OCI-LY1 (cell line): ENCODE data around the gene LIN9.

Experiments used
- H2AFZ ChIP-seq: fragments of 200-600 bp; sonication (generic), shearing (Covaris generic); 2 replicates; pipeline ENCODE4 v1.6.0; 2014; ENCODE audit warnings: antibody characterized with exemption, mild to moderate bottlenecking, low read length
- H3F3A ChIP-seq: fragments of 200-600 bp; sonication (generic), shearing (Covaris generic); 2 replicates; pipeline ENCODE4 v1.6.0; 2014; ENCODE audit warnings: mild to moderate bottlenecking, antibody characterized with exemption, low read length, moderate library complexity; ENCODE audit not compliant: insufficient read depth
- H3K27ac ChIP-seq: fragments of 200-600 bp; sonication (generic); 2 replicates; pipeline ENCODE4 v1.5.1; 2014; ENCODE audit warnings: low read length, mixed run types, mild to moderate bottlenecking, low read depth; ENCODE audit not compliant: poor library complexity, severe bottlenecking
- H3K27me3 ChIP-seq: fragments of 200-600 bp; sonication (generic); 2 replicates; pipeline ENCODE4 v1.6.0; 2014; ENCODE audit warnings: antibody characterized with exemption, mild to moderate bottlenecking, low read length, moderate library complexity; ENCODE audit not compliant: insufficient read depth
- H3K36me3 ChIP-seq: fragments of 200-600 bp; sonication (generic); 2 replicates; pipeline ENCODE4 v1.6.1; 2014; ENCODE audit warnings: mild to moderate bottlenecking, antibody characterized with exemption, low read length, moderate library complexity, mixed read lengths; ENCODE audit not compliant: insufficient read depth
- H3K4me1 ChIP-seq: fragments of 200-600 bp; sonication (generic); 2 replicates; pipeline ENCODE4 v1.5.1; 2014; ENCODE audit warnings: mild to moderate bottlenecking, low read length, moderate library complexity; ENCODE audit not compliant: insufficient read depth, severe bottlenecking
- H3K4me2 ChIP-seq: fragments of 200-600 bp; sonication (generic), shearing (Covaris generic); 2 replicates; pipeline ENCODE4 v1.6.1; 2014; ENCODE audit warnings: low read length
- H3K4me3 ChIP-seq: fragments of 200-600 bp; sonication (generic); 2 replicates; pipeline ENCODE4 v1.5.1; 2014; ENCODE audit warnings: low read length, low read depth, mild to moderate bottlenecking, mixed read lengths; ENCODE audit not compliant: poor library complexity, severe bottlenecking
- H3K79me2 ChIP-seq: fragments of 200-600 bp; shearing (Covaris generic); 2 replicates; pipeline ENCODE4 v1.6.1; 2016; ENCODE audit warnings: mixed run types, low read length, mixed read lengths; ENCODE audit not compliant: insufficient read depth
- H3K9ac ChIP-seq: fragments of 200-600 bp; sonication (generic), shearing (Covaris generic); 2 replicates; pipeline ENCODE4 v1.6.1; 2014; ENCODE audit warnings: mild to moderate bottlenecking, low read length, mixed read lengths
- H3K9me2 ChIP-seq: fragments of 200-600 bp; sonication (generic), shearing (Covaris generic); 2 replicates; pipeline ENCODE4 v1.6.1; 2014; ENCODE audit warnings: low read depth, mild to moderate bottlenecking, low read length, mixed read lengths
- H3K9me3 ChIP-seq: fragments of 200-600 bp; shearing (Covaris generic); 2 replicates; pipeline ENCODE4 v1.6.1; 2014; ENCODE audit warnings: low read length, mixed read lengths
- H4K20me1 ChIP-seq: fragments of 200-600 bp; sonication (generic), shearing (Covaris generic); 2 replicates; pipeline ENCODE4 v1.6.0; 2016; ENCODE audit warnings: mild to moderate bottlenecking, low read length; ENCODE audit not compliant: insufficient read depth
- EZH2 ChIP-seq: fragments of 200-600 bp; sonication (generic), shearing (Covaris generic); IDR thresholded peaks from 2 replicates; pipeline ENCODE4 v1.8.0; 2017; ENCODE audit warnings: borderline replicate concordance, mixed run types, mild to moderate bottlenecking, antibody characterized with exemption, low read length, moderate library complexity, mixed read lengths
- TF ChIP-seq, protein P1 (sequence below): fragments of 200-600 bp; sonication (generic), shearing (Covaris generic); IDR thresholded peaks from 2 replicates; pipeline ENCODE4 v1.5.1; 2017; ENCODE audit warnings: mild to moderate bottlenecking, antibody characterized with exemption, low read length, moderate library complexity, mixed read lengths

Gene LIN9

DNA sequence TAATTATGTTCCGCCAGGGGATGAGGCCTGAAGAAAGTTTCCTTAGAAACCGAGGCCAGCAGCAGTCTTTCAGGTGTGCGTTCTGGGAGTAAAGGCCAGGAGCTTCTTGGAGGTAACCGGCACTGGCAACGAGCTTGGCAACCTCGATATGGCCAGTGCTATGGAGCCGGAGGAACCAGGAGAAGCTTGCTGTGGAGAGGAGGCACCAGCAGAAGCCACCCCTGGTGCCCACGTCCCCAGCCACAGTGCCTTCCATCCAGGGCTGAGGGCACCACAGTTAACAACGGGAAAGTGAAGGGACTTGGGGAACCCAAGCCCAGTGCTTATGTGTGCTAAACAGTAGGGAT is 41.5 kb upstream of the LIN9 start:
- Histone ChIP-seq H3K4me3 (peak overlapping the region; percentile 11), H3F3A (peaks cover 12% of the 10 kb centered on the region; the same call in 1 of the 2 replicates), H4K20me1 (no peaks in the 10 kb centered on the region), H3K4me2 (peak overlapping the region; percentile 38), H3K9ac (peak overlapping the region; percentile 56), H3K4me1 (peaks cover 61% of the 10 kb centered on the region), H3K27me3 (no peaks in the 10 kb centered on the region), H3K27ac (peak overlapping the region; percentile 91), H2AFZ (no peak overlapping the region), H3K79me2 (no peaks in the 10 kb centered on the region), H3K36me3 (no peaks in the 10 kb centered on the region), H3K9me3 (no peaks in the 10 kb centered on the region), H3K9me2 (no peaks in the 10 kb centered on the region)
- TF ChIP-seq, protein P1, sequence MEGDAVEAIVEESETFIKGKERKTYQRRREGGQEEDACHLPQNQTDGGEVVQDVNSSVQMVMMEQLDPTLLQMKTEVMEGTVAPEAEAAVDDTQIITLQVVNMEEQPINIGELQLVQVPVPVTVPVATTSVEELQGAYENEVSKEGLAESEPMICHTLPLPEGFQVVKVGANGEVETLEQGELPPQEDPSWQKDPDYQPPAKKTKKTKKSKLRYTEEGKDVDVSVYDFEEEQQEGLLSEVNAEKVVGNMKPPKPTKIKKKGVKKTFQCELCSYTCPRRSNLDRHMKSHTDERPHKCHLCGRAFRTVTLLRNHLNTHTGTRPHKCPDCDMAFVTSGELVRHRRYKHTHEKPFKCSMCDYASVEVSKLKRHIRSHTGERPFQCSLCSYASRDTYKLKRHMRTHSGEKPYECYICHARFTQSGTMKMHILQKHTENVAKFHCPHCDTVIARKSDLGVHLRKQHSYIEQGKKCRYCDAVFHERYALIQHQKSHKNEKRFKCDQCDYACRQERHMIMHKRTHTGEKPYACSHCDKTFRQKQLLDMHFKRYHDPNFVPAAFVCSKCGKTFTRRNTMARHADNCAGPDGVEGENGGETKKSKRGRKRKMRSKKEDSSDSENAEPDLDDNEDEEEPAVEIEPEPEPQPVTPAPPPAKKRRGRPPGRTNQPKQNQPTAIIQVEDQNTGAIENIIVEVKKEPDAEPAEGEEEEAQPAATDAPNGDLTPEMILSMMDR = no peak
- no peak for TF ChIP-seq EZH2

DNA sequence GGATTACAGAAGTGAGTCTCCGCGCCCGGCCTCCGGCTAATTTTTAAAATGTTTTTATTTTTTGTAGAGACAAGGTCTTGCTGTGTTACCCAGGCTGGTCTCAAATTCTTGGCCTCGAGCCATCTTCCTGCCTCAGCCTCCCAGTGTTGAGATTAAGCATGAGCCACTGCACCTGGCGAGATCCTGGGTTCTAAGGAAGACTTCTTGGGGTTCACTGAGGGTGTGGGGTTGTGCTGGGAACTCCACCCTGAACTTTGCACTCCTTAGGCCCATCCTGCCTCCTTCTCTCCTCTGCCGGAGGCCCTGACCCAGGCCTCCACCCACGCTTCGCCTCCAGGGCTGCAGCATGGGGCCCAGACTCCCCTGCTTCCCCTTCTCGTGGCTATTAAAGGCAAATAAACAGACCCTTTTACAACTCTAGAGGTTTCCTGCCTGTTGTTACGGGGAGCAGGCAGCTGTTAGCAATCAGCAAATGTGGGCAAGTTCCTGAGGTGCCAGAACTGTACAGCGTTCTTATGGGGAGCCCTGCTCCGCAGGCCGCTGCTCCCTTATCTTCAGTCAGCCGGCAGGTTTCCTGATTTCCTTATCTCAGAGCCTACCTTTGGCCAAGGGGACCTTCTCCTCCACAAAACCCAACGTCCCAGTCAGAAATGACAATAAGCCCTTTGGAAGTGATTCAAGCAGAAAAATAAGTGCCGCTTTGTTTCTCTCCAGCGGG is 41.0 kb upstream of the LIN9 start:
- H3K4me3 ChIP-seq = peak overlapping the region; percentile 11
- no peak overlapping the region for H2AFZ ChIP-seq
- peak overlapping the region; percentile 38 for H3K4me2 ChIP-seq
- H3K4me1 ChIP-seq = peaks cover 61% of the 10 kb centered on the region
- no peaks in the 10 kb centered on the region for H3K9me2 ChIP-seq
- peak overlapping the region; percentile 91 for H3K27ac ChIP-seq
- H3K79me2 ChIP-seq = no peaks in the 10 kb centered on the region
- no peaks in the 10 kb centered on the region for H3K27me3 ChIP-seq
- peak overlapping the region; percentile 56 for H3K9ac ChIP-seq
- no peaks in the 10 kb centered on the region for H4K20me1 ChIP-seq
- peaks cover 6% of the 10 kb centered on the region; the same call in 1 of the 2 replicates for H3F3A ChIP-seq
- no peaks in the 10 kb centered on the region for H3K36me3 ChIP-seq
- no peak for TF ChIP-seq EZH2
- TF ChIP-seq, protein P1 = no peak
- H3K9me3 ChIP-seq = no peaks in the 10 kb centered on the region

DNA sequence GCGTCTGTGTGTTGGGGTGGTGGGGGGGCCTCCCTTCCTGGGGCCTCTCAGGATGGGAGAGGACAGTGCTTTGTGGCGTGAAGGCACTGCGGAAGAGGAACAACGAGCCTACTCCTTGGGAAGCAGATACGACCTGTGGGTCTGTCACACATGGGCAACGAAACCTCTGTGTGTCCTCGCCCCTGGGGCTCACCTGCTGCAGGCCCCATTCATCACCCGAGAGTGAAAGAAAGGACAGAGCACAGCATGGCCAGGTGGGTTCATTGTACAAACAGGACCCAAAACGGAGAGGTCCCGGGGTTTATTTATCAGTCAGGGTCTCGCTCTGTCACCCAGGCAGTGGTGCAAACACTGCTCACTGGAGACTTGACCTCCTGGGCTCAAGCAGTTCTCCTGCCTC is 40.1 kb upstream of the LIN9 start:
- H3K36me3 ChIP-seq = no peaks in the 10 kb centered on the region
- peak overlapping the region; percentile 91 for H3K27ac ChIP-seq
- H3F3A ChIP-seq = no peaks in the 10 kb centered on the region
- H3K79me2 ChIP-seq = no peaks in the 10 kb centered on the region
- no peaks in the 10 kb centered on the region for H4K20me1 ChIP-seq
- TF ChIP-seq, protein P1 = no peak
- no peak for TF ChIP-seq EZH2
- no peaks in the 10 kb centered on the region for H3K27me3 ChIP-seq
- no peaks in the 10 kb centered on the region for H3K9me3 ChIP-seq
- no peak overlapping the region for H3K4me3 ChIP-seq
- no peak overlapping the region for H2AFZ ChIP-seq
- peaks cover 60% of the 10 kb centered on the region for H3K4me1 ChIP-seq
- H3K4me2 ChIP-seq = peak overlapping the region; percentile 46
- peak overlapping the region; percentile 56; the same call in 1 of the 2 replicates for H3K9ac ChIP-seq
- H3K9me2 ChIP-seq = no peaks in the 10 kb centered on the region
